Measurements from ENCODE around the gene C10orf90. TPM values are rescaled to one million over a fixed set of nuclear protein-coding genes. Genes with fewer than 3 reads are reported as not detected.

The C10orf90 gene
- total RNA-seq, 6 donors from 2014 or later, result 1.0 TPM; not detected in 5

DNA sequence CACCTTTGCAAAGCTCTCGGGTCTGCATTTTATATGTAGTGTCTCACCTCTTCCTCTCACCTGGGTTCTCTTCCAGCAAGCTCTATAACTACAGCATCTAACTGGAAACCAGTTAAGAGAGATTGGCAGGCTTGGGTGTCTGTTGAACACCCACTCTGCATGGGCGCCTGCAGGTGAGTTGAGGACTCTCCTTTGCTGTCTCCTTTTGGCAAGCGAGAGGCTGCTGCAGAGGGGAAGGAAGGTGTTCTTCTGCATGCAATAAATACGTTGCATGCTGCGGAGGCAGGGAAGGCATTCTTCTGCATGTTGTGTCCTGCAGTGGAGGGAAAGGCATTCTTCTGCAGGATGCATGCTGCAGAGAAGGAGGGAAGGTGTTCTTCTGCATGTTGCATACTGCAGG lies 200.8 kb downstream of the C10orf90 start:
- no peaks in the 10 kb centered on the region for H3K4me1 ChIP-seq
- H3K36me3 ChIP-seq, result no peaks in the 10 kb centered on the region
- H3K4me3 ChIP-seq, result no peak overlapping the region
- no peak for DNase-seq
- 84% methylated on average over 5 of the region's 5 CpGs for WGBS, 2 donors
- ATAC-seq (ENCODE audit: low FRiP score in 2 of 2), result no peak
- no peaks in the 10 kb centered on the region for H3K9me3 ChIP-seq
- H3K27ac ChIP-seq, result no peak overlapping the region
- TF ChIP-seq POLR2AphosphoS5 (IDR thresholded peaks at IDR 0.05), result no peak
- TF ChIP-seq EP300 (IDR thresholded peaks at IDR 0.05), result no peak
- TF ChIP-seq POLR2A (IDR thresholded peaks at IDR 0.05), result no peak
- no peak for TF ChIP-seq CTCF (IDR thresholded peaks at IDR 0.05)
- no peaks in the 10 kb centered on the region for H3K27me3 ChIP-seq

GRCh38 chr10:126468876-126469643 lies 201.4 kb downstream of the C10orf90 start:
- Histone ChIP-seq H3K4me1 (no peaks in the 10 kb centered on the region), H3K36me3 (no peaks in the 10 kb centered on the region), H3K27ac (no peak overlapping the region), H3K27me3 (no peaks in the 10 kb centered on the region), H3K4me3 (no peak overlapping the region), H3K9me3 (no peaks in the 10 kb centered on the region)
- 61 to 72% methylated on average over 5 of the region's 5 CpGs for WGBS, 2 donors
- DNase-seq (no peak), ATAC-seq (ENCODE audit: low FRiP score in 2 of 2) (no peak)
- TF ChIP-seq POLR2AphosphoS5 (IDR thresholded peaks at IDR 0.05), result no peak
- no peak for TF ChIP-seq CTCF (IDR thresholded peaks at IDR 0.05)
- TF ChIP-seq POLR2A (IDR thresholded peaks at IDR 0.05), result no peak

DNA sequence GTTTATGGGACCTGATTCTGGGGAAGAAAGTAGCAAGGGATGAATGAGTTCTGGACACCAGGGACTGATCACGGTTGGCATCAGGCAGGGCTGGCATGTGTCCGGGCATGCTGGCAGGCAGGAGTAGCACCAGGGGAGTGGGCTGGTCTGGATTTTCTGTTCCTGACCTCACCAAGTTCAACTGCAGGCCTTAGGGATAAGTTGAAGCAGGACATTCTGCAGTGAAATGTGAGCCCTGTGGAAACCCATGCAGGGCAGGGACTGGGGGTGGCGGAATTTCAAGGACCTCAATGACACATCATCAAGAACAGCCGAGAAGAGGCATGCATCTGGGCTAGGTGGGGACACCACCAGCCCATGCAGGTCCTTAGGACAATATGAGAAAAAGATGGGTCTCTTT lies 202.0 kb downstream of the C10orf90 start:
- ATAC-seq (ENCODE audit: low FRiP score in 2 of 2) (no peak), DNase-seq (no peak)
- Histone ChIP-seq H3K27ac (no peak overlapping the region), H3K27me3 (no peaks in the 10 kb centered on the region), H3K4me3 (no peak overlapping the region), H3K36me3 (no peaks in the 10 kb centered on the region), H3K4me1 (no peaks in the 10 kb centered on the region), H3K9me3 (no peaks in the 10 kb centered on the region)
- WGBS, 2 donors, result 85 to 91% methylated on average over 4 of the region's 4 CpGs
- TF ChIP-seq POLR2AphosphoS5 (IDR thresholded peaks at IDR 0.05) (no peak), EP300 (IDR thresholded peaks at IDR 0.05) (no peak), POLR2A (IDR thresholded peaks at IDR 0.05) (no peak), CTCF (IDR thresholded peaks at IDR 0.05) (no peak)

DNA sequence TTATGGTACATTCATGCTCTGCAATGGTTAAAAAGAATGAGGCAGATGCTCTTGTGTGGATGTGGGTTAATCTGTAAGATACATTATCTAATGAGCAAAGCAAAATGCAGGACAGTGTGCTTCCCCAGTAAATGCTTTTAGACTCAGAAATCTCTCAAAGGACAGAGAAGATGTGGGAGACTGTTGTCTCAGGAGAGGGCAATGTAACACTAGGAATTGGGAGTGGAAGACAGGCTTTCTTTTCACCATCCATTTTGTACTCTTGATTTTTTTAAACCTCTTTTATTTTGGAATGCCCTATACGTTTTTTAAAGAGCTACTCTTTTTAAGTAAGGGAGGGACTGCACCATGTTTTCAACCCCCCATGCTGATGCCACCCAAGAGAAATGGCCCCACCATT lies 204.7 kb downstream of the C10orf90 start:
- 45 to 52% methylated on average over 1 of the region's 1 CpG for WGBS, 2 donors
- no peak overlapping the region for H3K4me3 ChIP-seq

More for the DNA sequence above, 204.7 kb downstream of the C10orf90 start:
- no peak for DNase-seq
- H3K4me1 ChIP-seq, result no peaks in the 10 kb centered on the region
- no peaks in the 10 kb centered on the region for H3K36me3 ChIP-seq
- H3K27ac ChIP-seq, result no peak overlapping the region
- no peaks in the 10 kb centered on the region for H3K27me3 ChIP-seq
- TF ChIP-seq EP300 (IDR thresholded peaks at IDR 0.05), result no peak
- TF ChIP-seq CTCF (IDR thresholded peaks at IDR 0.05), result no peak
- no peak for TF ChIP-seq POLR2AphosphoS5 (IDR thresholded peaks at IDR 0.05)
- no peak for TF ChIP-seq POLR2A (IDR thresholded peaks at IDR 0.05)
- no peaks in the 10 kb centered on the region for H3K9me3 ChIP-seq
- no peak for ATAC-seq (ENCODE audit: low FRiP score in 2 of 2)
